GM12874 (cell line): ENCODE results near the gene ANKRD22.
A peak's percentile ranks its signal among the peaks of the same experiment; 100 is the strongest.

ENCODE experiments used
- TF ChIP-seq, protein P1 (sequence below): IDR thresholded peaks from 2 replicates; pipeline ENCODE4 v1.5.1; 2011; ENCODE audit warnings: low read depth, mild to moderate bottlenecking, control low read depth, low read length, moderate library complexity; ENCODE audit not compliant: insufficient read depth

The ANKRD22 gene

DNA sequence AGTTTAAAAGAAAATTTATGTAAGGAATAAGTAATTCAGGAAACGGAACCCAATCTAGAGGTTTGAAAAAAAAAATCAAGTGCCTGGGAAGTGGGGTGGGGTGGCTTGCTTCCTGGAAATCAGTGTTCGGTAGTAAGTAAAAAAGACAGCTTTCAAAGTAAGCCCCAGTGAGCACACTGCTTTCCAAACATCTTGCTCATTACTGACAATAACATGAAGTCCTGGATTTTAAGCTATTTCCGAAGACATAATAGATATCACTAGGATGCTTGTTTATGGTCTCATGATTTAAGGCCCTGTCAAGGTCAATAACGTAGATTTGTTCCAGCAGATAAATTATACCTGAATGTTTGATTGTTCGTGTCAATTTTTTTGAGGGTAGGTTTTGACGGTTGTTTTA is 29.7 kb upstream of the ANKRD22 start:
- TF ChIP-seq, protein P1, sequence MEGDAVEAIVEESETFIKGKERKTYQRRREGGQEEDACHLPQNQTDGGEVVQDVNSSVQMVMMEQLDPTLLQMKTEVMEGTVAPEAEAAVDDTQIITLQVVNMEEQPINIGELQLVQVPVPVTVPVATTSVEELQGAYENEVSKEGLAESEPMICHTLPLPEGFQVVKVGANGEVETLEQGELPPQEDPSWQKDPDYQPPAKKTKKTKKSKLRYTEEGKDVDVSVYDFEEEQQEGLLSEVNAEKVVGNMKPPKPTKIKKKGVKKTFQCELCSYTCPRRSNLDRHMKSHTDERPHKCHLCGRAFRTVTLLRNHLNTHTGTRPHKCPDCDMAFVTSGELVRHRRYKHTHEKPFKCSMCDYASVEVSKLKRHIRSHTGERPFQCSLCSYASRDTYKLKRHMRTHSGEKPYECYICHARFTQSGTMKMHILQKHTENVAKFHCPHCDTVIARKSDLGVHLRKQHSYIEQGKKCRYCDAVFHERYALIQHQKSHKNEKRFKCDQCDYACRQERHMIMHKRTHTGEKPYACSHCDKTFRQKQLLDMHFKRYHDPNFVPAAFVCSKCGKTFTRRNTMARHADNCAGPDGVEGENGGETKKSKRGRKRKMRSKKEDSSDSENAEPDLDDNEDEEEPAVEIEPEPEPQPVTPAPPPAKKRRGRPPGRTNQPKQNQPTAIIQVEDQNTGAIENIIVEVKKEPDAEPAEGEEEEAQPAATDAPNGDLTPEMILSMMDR: no peak

DNA sequence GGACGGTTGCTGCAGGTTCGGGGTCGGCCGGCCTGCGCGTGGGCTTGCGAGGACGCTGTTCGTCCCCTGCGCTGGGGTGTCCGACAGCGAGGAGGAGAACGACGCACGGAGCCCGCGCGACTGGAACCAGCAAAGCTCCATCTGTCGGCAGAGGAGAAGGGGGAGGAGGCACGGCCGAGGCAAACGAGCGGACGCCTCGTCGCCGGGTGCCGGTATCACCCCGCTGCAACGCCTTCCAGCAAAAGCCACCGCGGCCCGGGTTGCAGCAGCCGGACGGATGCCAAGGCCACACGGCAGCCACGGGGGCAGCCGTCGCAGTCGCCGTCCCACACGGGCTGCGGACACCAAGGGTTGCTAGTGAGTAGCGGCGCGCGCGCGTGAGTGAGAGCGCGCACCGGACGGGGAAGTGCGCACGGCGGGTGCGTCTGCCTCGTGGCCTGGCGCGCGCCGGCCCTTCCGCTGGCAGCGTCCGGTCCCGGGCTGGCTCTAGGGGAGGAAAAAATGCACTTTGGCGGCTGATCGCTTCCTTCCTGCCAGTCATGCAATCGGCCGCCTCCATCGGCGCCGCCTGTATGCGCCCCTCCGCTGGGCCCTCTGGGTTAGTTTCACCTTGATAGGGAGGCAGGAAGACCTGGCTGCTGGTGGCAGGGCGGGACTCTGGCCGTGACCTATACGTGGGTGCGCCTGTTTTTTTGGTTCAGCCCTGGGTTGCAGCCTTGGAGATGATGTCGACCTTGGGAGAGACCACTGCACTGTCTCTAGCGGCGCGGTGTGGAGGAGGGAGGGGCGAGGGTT is 28.8 kb upstream of the ANKRD22 start:
- TF ChIP-seq, protein P1: peak; percentile 35; the same call in 1 of the 2 replicates

DNA sequence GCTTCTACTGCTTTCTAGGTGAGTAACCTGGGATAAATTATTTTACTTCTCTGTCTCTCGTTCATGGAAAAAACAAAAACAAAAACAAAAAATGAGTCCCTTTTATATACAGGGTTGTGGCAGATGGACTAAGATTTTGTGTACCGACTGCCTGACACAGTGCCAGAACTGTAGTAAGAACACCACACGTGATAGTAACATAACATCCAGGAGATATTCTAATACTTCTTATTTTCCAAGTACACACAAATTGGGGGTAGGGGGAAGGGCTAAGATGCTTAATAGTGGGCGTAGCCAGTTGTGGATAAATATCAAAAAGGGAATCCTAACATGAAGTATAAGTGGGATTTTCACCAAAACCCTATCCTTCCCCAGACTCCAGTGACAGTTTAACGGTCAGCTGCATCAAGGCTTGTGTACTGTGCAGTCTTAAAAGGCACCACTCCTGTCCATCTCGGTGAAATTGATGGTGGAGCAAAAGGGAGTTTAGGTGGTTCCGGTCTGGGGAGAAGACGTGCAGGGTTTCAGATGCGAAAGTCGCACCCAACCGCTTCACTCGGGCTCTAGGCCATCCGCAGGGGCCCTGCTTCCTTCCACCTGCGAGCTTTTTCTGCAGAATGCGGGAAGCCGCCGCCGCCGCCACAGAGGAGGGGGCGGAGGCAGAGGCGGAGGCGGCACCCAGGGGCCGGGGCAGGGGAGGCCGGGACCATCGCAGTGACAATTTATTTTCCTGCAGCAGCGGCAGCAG is 28.1 kb upstream of the ANKRD22 start, which contains the start of gene STAMBPL1:
TSS of gene STAMBPL1 (plus strand) at position 712 of the 748 bp plus-strand sequence. CDS start 21,464 bp downstream, outside the sequence.
- TF ChIP-seq, protein P1: no peak

DNA sequence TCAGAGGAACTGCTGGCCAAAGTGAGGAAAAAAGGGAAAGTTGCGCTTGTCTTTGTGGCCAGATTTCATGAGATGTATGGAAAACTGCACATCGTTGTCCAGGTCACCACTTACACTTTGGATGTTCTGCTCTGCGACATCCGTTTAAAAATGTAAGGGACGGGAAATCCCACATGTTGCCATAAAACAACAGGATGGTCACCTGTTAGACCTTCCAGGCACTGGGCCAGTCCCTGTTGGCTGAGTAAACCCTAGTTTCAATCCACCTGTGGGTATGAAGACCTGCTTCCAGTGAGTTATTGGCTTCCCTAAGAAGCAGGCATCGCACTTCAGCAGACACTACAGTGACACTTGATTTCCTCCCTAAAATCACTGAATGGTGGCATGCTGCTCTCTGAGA is 25.7 kb upstream of the ANKRD22 start:
- TF ChIP-seq, protein P1: no peak

DNA sequence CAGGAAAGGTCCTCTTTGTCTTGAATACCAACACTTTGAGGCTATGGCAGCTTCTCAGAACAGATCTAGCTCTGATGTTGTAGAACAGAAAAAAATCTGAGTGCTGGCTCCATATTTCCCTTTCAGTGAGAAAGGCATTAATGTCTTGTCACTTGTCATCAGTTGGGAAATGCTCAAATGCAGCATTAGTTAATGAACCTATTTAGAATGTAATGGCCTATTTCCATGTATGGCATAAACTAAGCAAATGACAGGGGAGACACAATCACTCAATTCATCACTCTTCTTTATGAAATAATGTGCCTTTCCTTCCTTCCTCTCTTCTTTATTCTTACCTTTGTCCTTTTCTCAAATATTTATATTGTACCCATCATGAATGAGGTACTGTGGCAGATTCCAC is 23.4 kb upstream of the ANKRD22 start:
- TF ChIP-seq, protein P1: no peak

DNA sequence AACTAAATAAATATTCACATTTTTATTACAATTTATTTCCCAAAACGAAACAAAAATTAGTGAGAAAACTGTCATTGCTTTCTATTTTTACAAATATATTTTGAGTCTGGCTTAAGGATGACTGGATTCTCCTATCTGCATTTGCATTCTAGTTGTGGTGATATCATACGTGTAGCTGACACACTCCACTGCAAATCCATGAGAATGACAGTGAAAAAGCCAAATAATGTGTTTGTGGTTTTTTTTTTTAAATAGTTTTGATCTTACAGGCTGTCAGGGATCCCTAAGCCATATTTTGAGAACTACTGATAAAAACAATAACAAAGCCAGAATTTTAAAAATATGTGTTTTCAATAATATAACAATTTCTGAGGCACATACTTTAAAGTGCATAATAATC is 22.6 kb upstream of the ANKRD22 start:
- TF ChIP-seq, protein P1: no peak

DNA sequence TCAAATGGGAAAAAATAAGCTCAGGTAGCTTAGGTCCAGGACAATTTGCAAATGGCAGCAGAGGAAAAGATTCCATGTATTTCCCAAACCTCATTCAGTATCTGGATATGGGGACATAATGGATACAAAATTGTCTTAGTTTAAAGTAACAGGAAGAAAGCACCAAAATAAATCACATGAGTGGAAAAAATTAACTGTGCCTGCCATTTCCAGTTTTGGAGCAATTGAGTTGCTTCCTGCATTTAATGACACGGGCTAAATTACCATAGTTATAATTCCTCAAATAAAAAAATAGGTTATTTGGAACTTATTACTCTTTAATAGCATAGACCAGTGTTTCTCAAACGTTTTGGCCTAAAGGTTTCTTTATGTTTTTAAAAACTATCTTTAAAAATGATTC is 22.1 kb upstream of the ANKRD22 start:
- TF ChIP-seq, protein P1: no peak
